HCT116 (cell line): ENCODE data around the gene MOB3A. TPM values are rescaled to one million over a fixed set of nuclear protein-coding genes. Genes with fewer than 3 reads are reported as not detected.

Experiments
- ATAC-seq: fragments of 200-7000 bp; cut with Tn5 transposase; 2 replicates; pipeline ENCODE4 v1.9.1; 2020; ENCODE audit warnings: mild to moderate bottlenecking, moderate library complexity
- BruUV-seq: library from RNA; stranded (reverse); fragments of 400-500 nt; replicated peaks from 2 replicates; lab custom pipeline; 2021; lab: Mats Ljungman, UMichigan
- CTCF ChIA-PET: fragments of 300-600 bp; sonication (Branson Sonifier 250); formaldehyde crosslinking; loops from one replicate; lab custom pipeline; 2021; ENCODE audit warnings: antibody characterized with exemption; lab: Charles Lee
- POLR2A ChIA-PET: fragments of 300-600, 350-600 bp; sonication (Branson Sonifier 250); formaldehyde crosslinking; loops from one replicate; lab custom pipeline; 2021; ENCODE audit warnings: antibody characterized with exemption; lab: Charles Lee
- RAD21 ChIA-PET, 2 experiments: fragments of 300-600 bp; sonication (Branson Sonifier 250); formaldehyde crosslinking; loops; one replicate each; lab custom pipeline; 2023; ENCODE audit warnings: low total read pairs in 2 of 2; ENCODE audit not compliant: uncharacterized antibody in 2 of 2, unreplicated experiment in 2 of 2, low non-redundant PET in 1 of 2; lab: Charles Lee
- DNase-seq: peaks from one replicate; pipeline ENCODE4 v3.0.0-alpha.2; 2010; ENCODE audit warnings: low read depth, low spot score
- H2AFZ ChIP-seq: fragments of 200-600 bp; shearing (Covaris generic), sonication (generic); 2 replicates; pipeline ENCODE4 v1.6.1; 2017; ENCODE audit warnings: low read depth, mixed run types, mixed read lengths, antibody characterized with exemption, low read length; ENCODE audit not compliant: poor library complexity, severe bottlenecking
- H3K27ac ChIP-seq: 2 replicates; pipeline ENCODE4 v1.5.1; 2012; ENCODE audit warnings: low read depth, low read length
- H3K27me3 ChIP-seq: fragments of 200-600 bp; sonication (generic); 2 replicates; pipeline ENCODE4 v1.6.1; 2016; ENCODE audit warnings: mixed run types, low read length, mixed read lengths; ENCODE audit not compliant: insufficient read depth
- H3K36me3 ChIP-seq, 2 experiments: fragments of 200-500 bp in 1 of 2; fragments of 200-600 bp in 1 of 2; sonication (Bioruptor generic) in 1 of 2; sonication (generic) in 1 of 2; 2 replicates each; pipeline versions ENCODE4 v1.5.1 to v1.6.1; 2014 to 2016; ENCODE audit warnings: low read length in 2 of 2, inconsistent platforms in 1 of 2, mixed read lengths in 1 of 2, mixed run types in 1 of 2; ENCODE audit not compliant: insufficient read depth in 2 of 2, control insufficient read depth in 1 of 2
- H3K4me1 ChIP-seq, 2 experiments: fragments of 200-600 bp in 1 of 2; sonication (generic) in 1 of 2; 2 replicates each; pipeline versions ENCODE4 v1.5.1 to v1.6.1; 2012 to 2017; ENCODE audit warnings: low read length in 2 of 2, inconsistent platforms in 1 of 2, mild to moderate bottlenecking in 1 of 2, mixed read lengths in 1 of 2, mixed run types in 1 of 2, moderate library complexity in 1 of 2; ENCODE audit not compliant: insufficient read depth in 2 of 2, control insufficient read depth in 1 of 2
- H3K4me2 ChIP-seq: fragments of 200-600 bp; sonication (generic); 2 replicates; pipeline ENCODE4 v1.6.1; 2017; ENCODE audit warnings: mixed run types, low read length, mixed read lengths
- H3K4me3 ChIP-seq, 2 experiments: fragments of 200-600 bp in 1 of 2; sonication (generic) in 1 of 2; replicated peaks in 1 of 2; 2 replicates each; pipeline ENCODE4 v1.5.1; 2011 to 2016; ENCODE audit warnings: low read length in 2 of 2, control low read depth in 1 of 2, low read depth in 1 of 2, mild to moderate bottlenecking in 1 of 2, mixed read lengths in 1 of 2, mixed run types in 1 of 2
- H3K79me2 ChIP-seq: fragments of 200-600 bp; sonication (generic); 2 replicates; pipeline ENCODE4 v1.6.1; 2017; ENCODE audit warnings: mild to moderate bottlenecking, mixed run types, low read length, moderate library complexity, mixed read lengths; ENCODE audit not compliant: insufficient read depth
- H3K9ac ChIP-seq: fragments of 200-600 bp; sonication (generic); 2 replicates; pipeline ENCODE4 v1.6.1; 2016; ENCODE audit warnings: low read length, mixed read lengths
- H3K9me2 ChIP-seq: fragments of 200-600 bp; sonication (generic), shearing (Covaris generic); 2 replicates; pipeline ENCODE4 v1.6.1; 2017; ENCODE audit warnings: mixed run types, mild to moderate bottlenecking, moderate library complexity; ENCODE audit not compliant: insufficient read depth
- H3K9me3 ChIP-seq, 2 experiments: fragments of 200-500 bp in 1 of 2; fragments of 200-600 bp in 1 of 2; sonication (Bioruptor generic) in 1 of 2; sonication (generic) in 1 of 2; 2 replicates each; pipeline ENCODE4 v1.6.1; 2014 to 2017; ENCODE audit warnings: low read length in 2 of 2, mixed read lengths in 2 of 2, inconsistent platforms in 1 of 2, low read depth in 1 of 2, mild to moderate bottlenecking in 1 of 2, mixed run types in 1 of 2, moderate library complexity in 1 of 2; ENCODE audit not compliant: control insufficient read depth in 1 of 2, insufficient read depth in 1 of 2
- H4K20me1 ChIP-seq: fragments of 200-600 bp; sonication (generic), shearing (Covaris generic); 2 replicates; pipeline ENCODE4 v1.6.1; 2017; ENCODE audit warnings: mixed run types, mild to moderate bottlenecking, moderate library complexity; ENCODE audit not compliant: insufficient read depth
- CBX3 ChIP-seq: IDR thresholded peaks from 2 replicates; pipeline ENCODE4 v1.6.1; 2012; ENCODE audit warnings: low read depth
- CEBPB ChIP-seq: IDR thresholded peaks from 2 replicates; pipeline ENCODE4 v1.6.1; 2012; ENCODE audit warnings: low read depth
- EZH2phosphoT487 ChIP-seq: fragments of 200-600 bp; IDR thresholded peaks from 2 replicates; pipeline ENCODE4 v1.6.1; 2018; ENCODE audit warnings: antibody characterized with exemption, borderline replicate concordance
- FOSL1 ChIP-seq: IDR thresholded peaks from 2 replicates; pipeline ENCODE4 v1.6.1; 2012; ENCODE audit warnings: low read depth
- POLR2A ChIP-seq: IDR thresholded peaks from 2 replicates; pipeline ENCODE4 v1.7.0; 2011; ENCODE audit warnings: borderline replicate concordance; ENCODE audit not compliant: insufficient read depth, insufficient read length; ENCODE audit errors: extremely low read depth
- POLR2AphosphoS5 ChIP-seq: IDR thresholded peaks from 2 replicates; pipeline ENCODE4 v1.6.1; 2011; ENCODE audit warnings: mild to moderate bottlenecking, low read depth, low read length, moderate library complexity
- RAD21 ChIP-seq: IDR thresholded peaks from 2 replicates; pipeline ENCODE4 v1.6.1; 2012; ENCODE audit warnings: low read depth, mild to moderate bottlenecking
- SIN3A ChIP-seq: IDR thresholded peaks from 2 replicates; pipeline ENCODE4 v1.6.1; 2012; ENCODE audit warnings: low read depth
- SRF ChIP-seq: IDR thresholded peaks from 2 replicates; pipeline ENCODE4 v1.6.1; 2012; ENCODE audit warnings: low read depth
- YY1 ChIP-seq: IDR thresholded peaks from 2 replicates; pipeline ENCODE4 v1.6.1; 2011; ENCODE audit warnings: low read length, low read depth, moderate library complexity, mild to moderate bottlenecking; ENCODE audit not compliant: insufficient replicate concordance; ENCODE audit errors: extremely low read depth
- ZFX ChIP-seq: fragments of 450-650 bp; IDR thresholded peaks from 2 replicates; pipeline ENCODE4 v1.6.1; 2017
- intact Hi-C: fragments of 100-400 bp; cut with micrococcal nuclease; formaldehyde crosslinking; loops from 2 replicates; pipeline ENCODE4 v1.10.0; 2022
- total RNA-seq: library from RNA; stranded (reverse); gene quantifications from one replicate; pipeline ENCODE4 v1.2.1, GENCODE V29; 2021; ENCODE audit not compliant: unreplicated experiment
- TF ChIP-seq, protein P1 (sequence below): IDR thresholded peaks from 2 replicates; pipeline ENCODE4 v1.6.1; 2012
- TF ChIP-seq, protein P2 (sequence below): IDR thresholded peaks from 2 replicates; pipeline ENCODE4 v1.6.1; 2011; ENCODE audit warnings: mild to moderate bottlenecking, low read length, moderate library complexity; ENCODE audit not compliant: insufficient replicate concordance; ENCODE audit errors: extremely low read depth

Gene MOB3A
- total RNA-seq, 1 experiment from 2014 or later, result 32.1 TPM

DNA sequence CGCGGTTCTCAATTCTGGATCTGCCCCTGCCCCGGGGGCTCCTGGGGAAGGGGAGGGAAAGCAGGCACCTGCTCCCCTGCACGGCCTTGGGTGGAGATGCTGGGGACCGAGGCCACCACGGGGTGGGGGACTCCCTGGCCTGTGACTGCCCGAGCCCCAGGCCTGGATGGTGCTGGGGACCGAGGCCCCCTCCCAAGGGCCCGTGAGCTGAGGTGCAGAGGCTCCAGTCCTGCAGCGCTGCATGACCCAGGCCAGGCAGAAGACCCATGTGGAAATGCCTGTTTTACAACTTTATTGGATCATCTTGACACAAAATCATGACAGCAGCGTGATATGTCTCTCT, 4.6 kb upstream of the MOB3A start:
- intact Hi-C loops, result no loop called here

More for the DNA sequence above, 4.6 kb upstream of the MOB3A start:
- H4K20me1 ChIP-seq, result no peaks in the 10 kb centered on the region
- no peak for DNase-seq
- H3K4me2 ChIP-seq, result no peak overlapping the region
- no peaks in the 10 kb centered on the region; a peak in 1 of 4 replicates for H3K9me3 ChIP-seq
- H3K9me2 ChIP-seq, result no peaks in the 10 kb centered on the region
- no peak overlapping the region for H3K4me3 ChIP-seq
- H3K27ac ChIP-seq, result no peak overlapping the region
- ChIA-PET RAD21 (no interaction called here), CTCF (no interaction called here)
- H3K9ac ChIP-seq, result no peak overlapping the region
- TF ChIP-seq EZH2phosphoT487 (no peak), ZFX (no peak), POLR2AphosphoS5 (no peak), RAD21 (no peak), CBX3 (no peak), FOSL1 (no peak), SIN3A (no peak), YY1 (no peak), CEBPB (no peak), POLR2A (no peak), SRF (no peak)
- TF ChIP-seq, protein P1, sequence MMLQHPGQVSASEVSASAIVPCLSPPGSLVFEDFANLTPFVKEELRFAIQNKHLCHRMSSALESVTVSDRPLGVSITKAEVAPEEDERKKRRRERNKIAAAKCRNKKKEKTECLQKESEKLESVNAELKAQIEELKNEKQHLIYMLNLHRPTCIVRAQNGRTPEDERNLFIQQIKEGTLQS, result no peak
- TF ChIP-seq, protein P2, sequence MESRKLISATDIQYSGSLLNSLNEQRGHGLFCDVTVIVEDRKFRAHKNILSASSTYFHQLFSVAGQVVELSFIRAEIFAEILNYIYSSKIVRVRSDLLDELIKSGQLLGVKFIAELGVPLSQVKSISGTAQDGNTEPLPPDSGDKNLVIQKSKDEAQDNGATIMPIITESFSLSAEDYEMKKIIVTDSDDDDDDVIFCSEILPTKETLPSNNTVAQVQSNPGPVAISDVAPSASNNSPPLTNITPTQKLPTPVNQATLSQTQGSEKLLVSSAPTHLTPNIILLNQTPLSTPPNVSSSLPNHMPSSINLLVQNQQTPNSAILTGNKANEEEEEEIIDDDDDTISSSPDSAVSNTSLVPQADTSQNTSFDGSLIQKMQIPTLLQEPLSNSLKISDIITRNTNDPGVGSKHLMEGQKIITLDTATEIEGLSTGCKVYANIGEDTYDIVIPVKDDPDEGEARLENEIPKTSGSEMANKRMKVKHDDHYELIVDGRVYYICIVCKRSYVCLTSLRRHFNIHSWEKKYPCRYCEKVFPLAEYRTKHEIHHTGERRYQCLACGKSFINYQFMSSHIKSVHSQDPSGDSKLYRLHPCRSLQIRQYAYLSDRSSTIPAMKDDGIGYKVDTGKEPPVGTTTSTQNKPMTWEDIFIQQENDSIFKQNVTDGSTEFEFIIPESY, result no peak
- TF ChIP-seq, all 23 proteins: peak for 0
- Histone ChIP-seq H3K79me2 (peaks cover 18% of the 10 kb centered on the region; the same call in 1 of the 2 replicates), H2AFZ (no peak overlapping the region), H3K4me1 (peaks cover 9 to 10% of the 10 kb centered on the region in 2 experiments), H3K36me3 (peaks cover 16 to 18% of the 10 kb centered on the region in 2 experiments; a peak in 3 of 4 replicates), H3K27me3 (no peaks in the 10 kb centered on the region)
- ATAC-seq, result no peak
- BruUV-seq, result no TSS peak
- POLR2A ChIA-PET, result no interaction called here
